Fibroblast of mammary gland (primary cell): ENCODE measurements around the gene TENM4.

Experiments
- DNase-seq: peaks from one replicate; pipeline ENCODE4 v3.0.0-alpha.2; 2010; ENCODE audit warnings: low read depth
- H3K4me3 ChIP-seq: 2 replicates; pipeline ENCODE4 v1.5.1; 2011; ENCODE audit warnings: low read depth, mild to moderate bottlenecking, low read length, moderate library complexity; ENCODE audit not compliant: control insufficient read depth
- TF ChIP-seq, protein P1 (sequence below): conservative IDR thresholded peaks from 2 replicates; pipeline ENCODE4 v1.5.1; 2011; ENCODE audit warnings: low read depth, low read length, inconsistent platforms; ENCODE audit not compliant: control insufficient read depth, insufficient read depth

TENM4 gene

DNA sequence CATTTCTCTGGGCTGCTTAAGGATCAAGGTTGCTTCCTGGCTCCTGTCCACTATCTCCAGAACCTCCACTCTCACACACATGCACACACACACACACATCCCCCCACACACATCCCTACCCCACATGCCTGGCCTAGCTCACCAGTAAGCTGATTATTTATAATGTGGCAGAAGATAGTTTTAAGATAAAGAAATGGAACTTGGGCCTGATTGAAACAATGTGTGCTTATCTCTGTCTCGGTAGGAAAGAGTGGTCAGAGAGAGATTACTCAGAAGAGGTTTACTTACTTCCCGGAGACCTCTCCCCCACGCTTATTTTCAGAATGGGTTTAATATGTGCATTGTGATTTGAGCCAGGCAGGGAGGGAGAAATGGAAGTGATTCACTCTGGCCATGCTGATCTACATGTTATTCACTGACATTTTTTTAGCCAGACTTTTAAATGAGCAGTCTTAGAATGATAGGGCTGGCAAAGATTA lies 422.4 kb downstream of the TENM4 start:
- H3K4me3 ChIP-seq, result no peak overlapping the region
- DNase-seq, result peak; percentile 92
- TF ChIP-seq, protein P1, sequence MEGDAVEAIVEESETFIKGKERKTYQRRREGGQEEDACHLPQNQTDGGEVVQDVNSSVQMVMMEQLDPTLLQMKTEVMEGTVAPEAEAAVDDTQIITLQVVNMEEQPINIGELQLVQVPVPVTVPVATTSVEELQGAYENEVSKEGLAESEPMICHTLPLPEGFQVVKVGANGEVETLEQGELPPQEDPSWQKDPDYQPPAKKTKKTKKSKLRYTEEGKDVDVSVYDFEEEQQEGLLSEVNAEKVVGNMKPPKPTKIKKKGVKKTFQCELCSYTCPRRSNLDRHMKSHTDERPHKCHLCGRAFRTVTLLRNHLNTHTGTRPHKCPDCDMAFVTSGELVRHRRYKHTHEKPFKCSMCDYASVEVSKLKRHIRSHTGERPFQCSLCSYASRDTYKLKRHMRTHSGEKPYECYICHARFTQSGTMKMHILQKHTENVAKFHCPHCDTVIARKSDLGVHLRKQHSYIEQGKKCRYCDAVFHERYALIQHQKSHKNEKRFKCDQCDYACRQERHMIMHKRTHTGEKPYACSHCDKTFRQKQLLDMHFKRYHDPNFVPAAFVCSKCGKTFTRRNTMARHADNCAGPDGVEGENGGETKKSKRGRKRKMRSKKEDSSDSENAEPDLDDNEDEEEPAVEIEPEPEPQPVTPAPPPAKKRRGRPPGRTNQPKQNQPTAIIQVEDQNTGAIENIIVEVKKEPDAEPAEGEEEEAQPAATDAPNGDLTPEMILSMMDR, result no peak

DNA sequence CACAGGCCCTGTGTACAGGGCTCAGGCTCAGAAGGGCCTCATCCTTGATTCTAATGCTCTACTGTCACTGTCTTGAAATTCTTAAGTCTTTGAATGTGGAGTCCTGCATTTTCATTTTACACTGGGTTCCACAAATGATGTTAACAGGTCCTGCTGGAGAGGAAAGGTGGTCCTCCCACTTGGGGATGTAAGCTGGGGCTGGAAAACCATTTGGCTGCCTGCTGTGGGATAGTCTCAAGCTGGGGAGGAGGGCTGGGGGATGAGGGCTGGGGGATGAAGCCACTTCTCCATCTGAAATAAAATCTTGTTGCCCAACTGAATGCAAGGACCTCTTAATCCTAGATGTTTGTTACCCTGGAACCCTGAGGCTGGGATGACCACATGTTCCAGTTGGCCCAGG lies 423.0 kb downstream of the TENM4 start:
- TF ChIP-seq, protein P1, result no peak
- no peak overlapping the region for H3K4me3 ChIP-seq
- DNase-seq, result no peak

DNA sequence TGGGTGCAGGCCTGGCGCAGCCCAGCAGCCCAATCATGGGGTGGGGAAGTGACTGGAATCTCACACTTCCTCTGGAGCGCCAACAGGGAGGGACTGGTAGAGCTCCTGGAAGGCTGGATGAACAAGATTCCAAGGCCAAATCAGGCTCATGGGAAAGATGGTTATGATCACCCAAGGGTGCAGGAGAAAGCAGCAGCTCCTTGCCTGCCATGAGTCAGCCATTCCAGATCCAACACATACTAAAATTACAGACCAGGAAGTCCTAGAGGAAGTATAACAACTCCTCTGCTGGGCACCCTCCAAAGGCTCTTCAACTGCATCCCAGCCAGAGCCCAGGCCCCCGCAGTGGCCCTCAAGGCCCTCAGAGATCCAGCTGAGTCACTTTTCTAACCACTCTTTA lies 427.3 kb downstream of the TENM4 start:
- DNase-seq, result peak; percentile 62
- TF ChIP-seq, protein P1, result no peak
- H3K4me3 ChIP-seq, result no peak overlapping the region

DNA sequence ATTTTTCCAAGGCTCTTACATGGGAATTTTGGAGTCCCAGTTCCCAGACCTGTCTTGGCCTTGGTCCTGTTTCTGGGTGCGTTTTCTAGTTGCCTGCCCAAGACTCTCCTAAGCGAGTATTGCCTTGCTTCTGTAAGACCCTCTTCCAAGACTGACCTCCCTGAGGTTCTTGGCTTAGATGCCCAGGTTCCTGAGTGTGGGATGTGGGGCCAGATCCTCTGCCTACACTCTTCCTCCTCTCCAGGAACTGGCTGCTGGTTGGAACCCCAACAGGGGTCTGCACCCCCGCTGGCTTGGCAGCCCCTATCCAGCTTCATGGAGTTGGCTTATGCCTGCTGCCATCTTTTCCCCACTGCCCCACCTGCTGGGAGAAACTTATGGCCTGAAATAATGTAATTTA lies 429.5 kb downstream of the TENM4 start:
- no peak overlapping the region for H3K4me3 ChIP-seq
- TF ChIP-seq, protein P1, result no peak
- no peak for DNase-seq

DNA sequence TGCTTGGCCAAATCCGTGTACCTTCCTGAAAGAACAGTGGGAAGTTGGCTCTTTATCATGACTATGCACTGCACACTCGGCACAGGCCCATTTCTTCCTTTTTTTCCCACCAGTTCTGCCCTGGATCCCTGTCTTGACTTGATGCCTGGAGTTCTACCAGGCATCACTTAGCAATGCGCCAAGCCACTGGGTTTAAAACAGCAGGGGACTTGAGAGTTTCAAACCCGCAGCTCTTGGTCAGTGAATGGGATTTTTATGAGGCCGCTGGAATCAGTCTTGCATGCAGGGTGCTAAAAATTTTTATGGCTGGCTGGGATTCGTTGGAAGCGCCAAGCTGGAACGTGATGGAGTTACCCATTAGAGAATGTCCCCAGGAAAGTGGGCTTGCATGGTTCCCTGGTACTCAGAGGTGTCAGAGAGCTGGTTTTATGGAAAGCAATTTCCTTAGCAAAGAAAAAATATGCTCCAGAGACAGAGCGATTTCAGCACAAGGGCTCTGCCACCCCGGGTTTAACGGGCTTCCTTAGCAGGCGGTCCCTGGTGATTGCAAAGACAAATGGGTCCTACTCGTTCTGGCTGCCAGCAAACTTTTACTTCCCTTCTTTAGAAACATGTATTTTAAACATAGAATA lies 432.9 kb downstream of the TENM4 start:
- no peak for DNase-seq
- TF ChIP-seq, protein P1, result no peak
- H3K4me3 ChIP-seq, result no peak overlapping the region

DNA sequence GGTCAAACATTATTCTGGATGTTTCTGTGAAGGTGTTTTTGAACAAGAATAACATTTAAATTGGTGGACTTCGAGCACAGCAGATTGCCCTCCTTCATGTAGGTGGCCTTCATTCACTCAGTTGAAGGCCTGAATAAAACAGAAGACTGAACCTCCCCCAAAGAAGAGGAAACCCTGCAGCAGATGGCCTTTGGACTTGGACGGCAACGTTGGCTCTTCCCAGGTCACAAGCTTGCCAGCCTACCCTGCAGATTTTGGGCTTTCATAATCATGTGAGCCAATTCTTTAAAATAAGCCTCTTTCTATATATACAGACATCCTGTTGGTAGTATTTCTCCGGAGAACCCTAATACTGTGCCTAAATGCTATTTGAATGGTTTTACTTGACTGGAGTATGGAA lies 434.0 kb downstream of the TENM4 start:
- DNase-seq, result no peak
- H3K4me3 ChIP-seq, result no peak overlapping the region
- TF ChIP-seq, protein P1, result no peak

DNA sequence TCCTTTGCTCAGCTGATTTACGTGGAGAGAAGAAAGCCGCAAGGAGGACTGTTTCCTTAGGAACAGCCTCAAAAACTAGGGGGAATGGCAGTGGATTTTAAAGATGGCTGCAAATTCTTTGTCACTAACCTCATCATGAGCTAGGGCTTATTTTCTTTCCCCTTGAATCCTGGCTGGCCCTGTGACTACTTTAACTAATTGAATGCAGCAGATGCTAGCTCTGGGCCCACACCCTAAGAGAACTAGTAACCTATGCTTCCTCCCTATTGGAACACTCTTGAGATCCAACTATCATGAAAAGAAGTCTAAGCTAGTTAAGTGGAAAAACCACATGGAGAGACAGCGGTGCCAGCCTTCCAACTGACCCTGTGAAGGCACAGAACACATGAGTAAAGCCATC lies 444.8 kb downstream of the TENM4 start:
- DNase-seq, result no peak
- TF ChIP-seq, protein P1, result no peak

More for the DNA sequence above, 444.8 kb downstream of the TENM4 start:
- H3K4me3 ChIP-seq, result no peak overlapping the region
